ENCODE data around the gene DNAAF3. TPM values are rescaled to one million over a fixed set of nuclear protein-coding genes. Genes with fewer than 3 reads are reported as not detected.
"Not testable (repeated sequence)": the region's sequence is repeated elsewhere in the genome, so short reads cannot be mapped to it uniquely, and the experiment has no call there.

DNAAF3 gene
- polyA plus RNA-seq, 3 donors = 0.10 to 2.5 TPM; not detected in 1

- H3K27ac ChIP-seq (ENCODE audit: low read depth, low read length) = no peak overlapping the region
- WGBS, 3 donors = 60 to 69% (median 61%) methylated on average over 17 to 18 of the region's 18 CpGs
Observed at GRCh38 chr19:55158848-55159749, 7.3 kb downstream of the DNAAF3 start.

- no peak overlapping the region for H3K27ac ChIP-seq (ENCODE audit: low read depth, low read length)
- 54 to 65% (median 62%) methylated on average over 4 of the region's 4 CpGs for WGBS, 3 donors
Observed at GRCh38 chr19:55158423-55158822, 8.0 kb downstream of the DNAAF3 start.

DNA sequence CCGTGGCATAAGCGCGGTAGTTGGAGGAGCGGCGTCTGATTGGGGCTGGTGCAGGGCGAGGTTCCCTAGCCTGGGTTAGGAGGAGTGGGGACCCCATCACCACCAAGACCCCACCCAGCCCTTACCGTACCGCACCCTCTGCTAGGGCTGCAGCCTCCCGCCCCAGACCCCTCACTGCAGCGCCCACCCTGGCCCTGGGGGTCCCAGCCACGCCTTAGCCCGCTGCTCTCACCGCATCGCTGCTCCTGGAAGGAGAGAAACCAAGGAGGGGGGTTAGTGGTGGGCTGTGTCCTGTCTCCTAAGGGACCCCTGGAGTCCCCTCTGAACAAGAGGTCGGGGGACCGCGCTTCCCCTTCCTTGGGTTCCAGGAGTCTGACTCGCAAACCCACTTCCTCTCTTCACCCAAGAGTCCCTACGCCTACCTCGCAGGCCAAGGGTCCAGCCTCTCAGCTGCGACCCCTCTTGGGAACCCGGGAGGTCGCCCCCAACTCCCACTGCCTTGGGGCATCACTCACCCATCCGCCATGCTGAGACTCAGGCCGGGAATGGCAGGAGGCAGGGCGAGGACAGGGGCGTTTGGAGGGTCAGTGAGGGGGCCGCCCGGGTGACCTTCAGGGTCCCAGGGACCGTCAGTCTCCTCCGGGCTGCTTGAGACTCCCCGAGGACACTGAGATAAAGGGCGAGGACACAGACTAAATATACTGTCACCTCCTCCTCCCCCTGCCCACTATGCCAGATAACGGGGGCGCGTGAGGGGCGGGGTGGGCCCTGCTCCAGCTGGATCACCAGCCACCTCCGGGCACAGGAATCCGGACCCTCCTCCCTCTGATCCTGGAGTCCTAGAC is 9.1 kb downstream of the DNAAF3 start, which contains the start of gene TNNI3:
Gene TNNI3, minus strand, starts transcription at position 669 of the 845 bp plus-strand sequence. Its CDS starts 143 bp downstream, at position 526.
- WGBS, 3 donors = 29 to 42% (median 35%) methylated on average over 31 to 39 of the region's 39 CpGs

DNA sequence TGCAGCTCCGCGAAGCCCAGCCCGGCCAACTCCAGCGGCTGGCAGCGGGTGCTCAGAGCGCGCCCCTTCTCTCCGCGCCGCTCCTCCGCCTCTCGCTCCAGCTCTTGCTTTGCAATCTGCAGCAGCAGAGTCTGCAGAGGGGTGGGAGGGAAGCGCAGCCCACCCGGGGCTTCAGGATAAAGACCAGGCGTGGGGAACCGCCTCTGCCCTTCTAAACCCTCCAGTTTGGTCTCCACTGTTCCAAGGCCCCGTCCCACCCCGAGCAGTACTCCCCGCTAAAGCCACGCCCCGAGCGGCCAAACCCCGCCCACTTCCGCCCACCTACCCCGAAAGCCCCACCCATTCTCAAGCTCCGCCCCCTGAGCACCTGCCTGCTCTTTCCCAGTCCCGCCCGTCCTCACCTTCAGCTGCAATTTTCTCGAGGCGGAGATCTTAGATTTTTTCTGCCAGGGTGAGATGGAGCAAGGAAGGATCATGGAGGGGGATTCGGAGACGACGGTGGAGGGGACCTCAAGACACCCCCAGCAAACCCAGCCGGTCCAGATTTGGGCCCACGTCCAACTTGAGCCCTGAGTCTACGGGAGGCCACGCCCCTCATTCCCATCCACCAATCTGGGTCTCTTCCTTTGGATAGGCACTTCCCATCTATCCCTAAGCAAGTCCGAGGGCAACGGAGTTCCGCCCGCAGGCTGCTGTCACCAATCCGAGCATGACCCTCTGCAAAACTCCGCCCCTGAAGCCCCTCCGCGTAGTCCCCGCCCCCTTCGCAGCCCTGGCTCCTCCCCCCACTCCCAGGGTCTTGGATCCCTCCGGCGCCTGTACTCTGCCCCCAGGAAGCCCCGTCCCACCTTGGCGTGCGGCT is 10.0 kb downstream of the DNAAF3 start:
- 3 to 7% (median 6%) methylated on average over 51 to 52 of the region's 52 CpGs for WGBS, 3 donors
- no peak overlapping the region for H3K27ac ChIP-seq (ENCODE audit: low read depth, low read length)

More for the DNA sequence above, 9.1 kb downstream of the DNAAF3 start, which contains the start of gene TNNI3:
- no peak within 1 kb of the TSS for H3K27ac ChIP-seq (ENCODE audit: low read depth, low read length)

GRCh38 chr19:55155784-55156183 is 10.6 kb downstream of the DNAAF3 start:
- H3K27ac ChIP-seq (ENCODE audit: low read depth, low read length) = not testable (repeated sequence)
- 2 to 10% (median 5%) methylated on average over 5 of the region's 5 CpGs for WGBS, 3 donors

- 82 to 87% (median 84%) methylated on average over 12 of the region's 12 CpGs for WGBS, 3 donors
- H3K27ac ChIP-seq (ENCODE audit: low read depth, low read length) = no peak overlapping the region
Observed at GRCh38 chr19:55153652-55154264, 12.7 kb downstream of the DNAAF3 start.

GRCh38 chr19:55152017-55152416 is 14.4 kb downstream of the DNAAF3 start:
- no peak overlapping the region for H3K27ac ChIP-seq (ENCODE audit: low read depth, low read length)

DNA sequence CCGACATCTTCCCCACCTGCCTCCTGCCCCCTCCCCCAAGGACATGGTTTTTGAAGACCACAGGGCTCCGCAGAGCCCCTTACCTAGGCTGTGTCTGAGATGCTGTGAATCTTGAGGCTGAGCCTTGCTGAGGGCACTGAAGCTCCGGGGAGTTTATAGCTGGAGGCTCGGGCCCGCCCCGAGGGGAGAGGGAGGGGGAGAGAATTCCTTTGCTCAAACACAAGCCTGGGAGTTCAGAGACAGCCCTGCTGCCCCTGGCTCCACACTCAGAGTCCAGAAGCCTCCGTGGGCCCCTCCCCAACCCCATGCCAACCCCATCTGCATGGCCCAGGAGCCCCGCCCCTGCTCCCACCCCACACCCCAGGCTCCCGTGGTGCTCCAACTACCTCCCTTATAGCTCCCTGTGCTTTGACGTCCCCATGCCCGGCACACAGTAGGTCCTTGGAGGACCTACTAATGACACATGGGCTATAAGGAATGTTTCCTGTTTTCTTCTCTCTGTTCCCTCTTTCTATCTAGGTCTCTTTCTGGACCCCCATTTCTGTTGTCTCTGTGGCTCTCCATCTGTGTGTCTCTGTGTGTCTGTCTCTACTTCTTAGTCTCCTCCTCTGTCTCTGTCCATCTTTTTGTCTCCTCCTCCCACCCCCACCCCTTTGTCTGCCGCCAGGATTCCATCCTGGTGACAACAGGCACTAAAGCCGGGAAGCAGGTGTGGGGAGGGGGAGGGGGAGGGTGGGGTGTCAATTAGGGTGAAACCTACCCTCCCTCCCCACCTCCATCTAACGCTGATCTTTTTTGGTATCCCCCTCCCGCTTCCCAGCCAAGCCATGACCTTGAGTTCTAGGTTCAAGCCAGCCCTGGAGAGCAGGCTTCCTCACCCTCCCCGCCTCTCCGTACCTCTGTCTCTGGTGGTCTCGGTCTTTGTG is 17.1 kb downstream of the DNAAF3 start, which contains the start of gene TNNT1:
Gene TNNT1, minus strand, starts transcription at position 129 of the 926 bp plus-strand sequence. CDS start 2,049 bp downstream, outside the sequence.
- H3K27ac ChIP-seq (ENCODE audit: low read depth, low read length) = no peak within 1 kb of the TSS
- 11 to 20% (median 11%) methylated on average over 17 to 18 of the region's 18 CpGs for WGBS, 3 donors

GRCh38 chr19:55147545-55148251 is 18.7 kb downstream of the DNAAF3 start:
- no peak overlapping the region for H3K27ac ChIP-seq (ENCODE audit: low read depth, low read length)
- WGBS, 3 donors = 30 to 39% (median 32%) methylated on average over 8 to 9 of the region's 9 CpGs

GRCh38 chr19:55146705-55147273 is 19.6 kb downstream of the DNAAF3 start:
- H3K27ac ChIP-seq (ENCODE audit: low read depth, low read length) = no peak overlapping the region
- 0 to 5% (median 3%) methylated on average over 20 to 27 of the region's 27 CpGs for WGBS, 3 donors

DNA sequence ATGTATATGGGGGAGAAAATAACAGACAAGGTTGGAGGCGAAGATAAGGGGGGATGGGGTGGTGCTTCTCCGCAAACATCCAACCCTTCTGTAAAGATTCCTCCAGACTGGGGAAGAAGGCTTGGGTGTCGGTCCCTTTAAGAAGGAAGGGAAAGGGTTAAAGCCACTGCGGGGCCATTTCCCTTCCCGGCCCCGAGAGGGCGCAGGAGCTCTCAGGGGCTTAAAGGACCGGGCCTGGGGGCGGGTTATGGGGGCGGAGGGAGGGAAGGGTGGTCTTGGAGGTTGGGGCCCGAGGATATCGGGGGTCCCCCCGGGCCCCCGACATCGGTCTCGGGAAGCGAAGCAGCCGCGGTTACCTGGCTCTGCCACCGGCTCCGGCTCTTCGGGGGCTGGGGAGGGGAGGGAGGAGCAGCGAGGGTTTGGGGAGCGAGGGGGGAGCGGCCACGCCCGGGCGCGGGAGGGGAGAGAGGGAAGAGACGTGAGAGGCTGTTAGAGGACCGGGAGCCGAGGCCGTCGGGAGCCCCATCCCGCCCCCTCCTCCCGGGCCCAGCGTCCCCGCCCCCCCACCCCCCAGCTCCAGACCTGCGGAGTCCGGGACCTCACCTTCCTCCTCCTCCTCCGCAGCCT is 20.2 kb downstream of the DNAAF3 start:
- 0 to 2% (median 1%) methylated on average over 15 to 32 of the region's 41 CpGs for WGBS, 3 donors
- H3K27ac ChIP-seq (ENCODE audit: low read depth, low read length) = no peak overlapping the region

- H3K27ac ChIP-seq (ENCODE audit: low read depth, low read length) = no peak overlapping the region
- WGBS, 3 donors = 13 to 18% (median 18%) methylated on average over 3 of the region's 3 CpGs
Observed at GRCh38 chr19:55145232-55145631, 21.2 kb downstream of the DNAAF3 start.

GRCh38 chr19:55141696-55142095 is 24.7 kb downstream of the DNAAF3 start:
- no peak overlapping the region for H3K27ac ChIP-seq (ENCODE audit: low read depth, low read length)
- whole genome bisulfite sequencing, 3 donors = 22 to 28% (median 23%) methylated on average over 21 of the region's 21 CpGs

DNA sequence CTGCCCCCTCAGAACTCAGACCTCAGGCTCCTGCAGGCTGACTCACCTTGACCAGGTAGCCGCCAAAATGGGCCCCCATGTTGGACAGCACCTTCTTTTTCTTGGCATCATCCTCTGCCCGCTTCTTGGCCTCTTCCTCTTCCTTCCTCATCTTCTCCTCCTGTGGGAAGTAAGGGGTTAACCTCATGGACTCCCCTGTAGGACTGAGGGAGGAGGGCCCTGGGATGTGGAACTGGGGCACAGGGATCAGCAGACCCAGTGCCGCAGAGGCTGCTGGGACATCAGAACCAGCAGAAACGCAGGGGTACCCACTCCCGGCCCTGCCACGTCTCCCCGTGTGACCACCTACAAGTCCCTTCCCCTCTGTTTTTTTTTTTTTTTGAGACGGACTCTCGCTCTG is 28.5 kb downstream of the DNAAF3 start:
- H3K27ac ChIP-seq (ENCODE audit: low read depth, low read length) = no peak overlapping the region
- WGBS, 3 donors = 44 to 51% (median 48%) methylated on average over 7 to 9 of the region's 9 CpGs

- no peak overlapping the region for H3K27ac ChIP-seq (ENCODE audit: low read depth, low read length)
- 63 to 83% (median 78%) methylated on average over 17 of the region's 17 CpGs for WGBS, 3 donors
Observed at GRCh38 chr19:55136399-55137102, 29.9 kb downstream of the DNAAF3 start.
